Fibroblast of skin of left quadriceps (primary cell): Measurements from ENCODE around the gene MFSD2B.
"Not testable (repeated sequence)": the region's sequence is repeated elsewhere in the genome, so short reads cannot be mapped to it uniquely, and the experiment has no call there.

ENCODE experiments used
- DNase-seq, 2 experiments: peaks; one replicate each; pipeline ENCODE4 v3.0.0-alpha.2; 2013; ENCODE audit warnings: low read depth in 2 of 2

MFSD2B gene

DNA sequence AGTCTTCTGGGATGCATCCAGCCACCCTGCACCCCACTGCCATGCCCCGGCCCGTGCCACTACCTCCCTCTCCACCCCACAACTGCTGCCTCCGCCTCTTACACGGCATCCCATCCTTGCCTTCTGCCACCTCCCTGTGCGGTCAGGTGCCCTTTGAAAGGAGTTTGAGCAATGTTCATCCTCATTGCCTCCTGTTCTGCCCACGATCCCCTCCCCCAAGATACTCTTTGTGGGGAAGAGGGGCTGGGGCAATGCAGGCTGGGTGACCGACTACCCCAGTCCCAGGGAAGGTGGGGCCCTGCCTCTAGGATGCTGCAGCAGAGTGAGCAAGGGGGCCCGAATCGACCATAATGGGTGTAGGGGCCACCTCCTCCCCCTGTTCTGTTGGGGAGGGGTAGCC, 8.4 kb downstream of the MFSD2B start:
- no peak for DNase-seq

GRCh38 chr2:24019729-24020128, 9.8 kb downstream of the MFSD2B start:
- DNase-seq: no peak

DNA sequence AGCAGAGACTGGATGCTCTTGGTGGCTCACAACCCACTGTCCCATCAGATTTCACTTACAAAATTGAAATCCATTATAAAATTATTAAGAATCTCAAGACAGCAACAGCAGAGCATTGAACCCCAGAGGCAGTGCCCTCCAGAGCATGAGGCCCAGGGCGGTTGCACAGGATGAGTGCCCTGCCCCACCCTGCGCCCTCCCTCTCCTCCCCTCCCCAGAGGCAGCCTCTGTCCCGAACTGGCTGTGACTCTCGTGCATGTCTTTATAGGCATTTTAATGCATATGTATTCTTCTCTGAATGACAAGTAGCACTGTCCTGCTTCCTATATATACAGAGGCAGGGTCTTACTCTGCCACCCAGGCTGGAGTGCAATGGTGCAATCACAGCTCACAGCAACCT, 10.4 kb downstream of the MFSD2B start:
- DNase-seq: no peak

DNA sequence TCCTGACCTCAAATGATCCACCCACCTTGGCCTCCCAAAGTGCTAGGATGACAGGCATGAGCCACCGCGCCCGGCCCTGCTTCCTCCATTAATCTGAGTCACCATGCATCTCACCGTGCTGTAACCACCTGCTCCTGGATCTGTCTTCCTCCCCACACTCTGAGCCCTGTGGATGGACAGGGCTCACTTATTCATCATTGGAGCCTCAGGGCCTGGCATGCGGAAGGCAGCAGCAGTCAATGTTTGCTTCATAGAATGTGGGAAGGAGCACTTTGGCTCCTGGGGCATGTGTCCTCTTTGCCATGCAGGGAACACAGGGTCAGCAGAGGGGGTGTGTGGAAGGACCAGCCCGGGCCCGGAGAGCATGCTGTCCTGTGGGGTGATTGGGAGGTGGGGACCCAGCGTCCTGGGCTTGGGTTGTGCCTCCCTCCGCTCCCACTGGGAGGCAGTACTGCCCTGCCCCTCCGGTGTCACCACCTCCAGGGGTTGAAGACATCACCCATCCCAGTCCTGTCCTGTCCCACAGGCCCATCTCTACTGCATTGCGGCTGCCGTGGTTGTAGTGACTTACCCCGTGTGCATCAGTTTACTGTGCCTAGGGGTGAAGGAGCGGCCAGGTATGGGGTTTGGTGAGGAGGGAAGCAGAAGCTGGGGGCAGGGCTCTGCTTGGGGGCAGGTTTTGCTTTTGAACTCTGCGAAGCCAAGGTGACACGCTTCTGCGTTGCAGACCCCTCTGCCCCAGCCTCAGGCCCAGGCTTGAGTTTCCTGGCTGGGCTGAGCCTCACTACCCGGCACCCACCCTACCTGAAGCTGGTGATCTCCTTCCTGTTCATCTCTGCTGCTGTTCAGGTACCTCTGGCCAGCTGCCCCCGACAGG, 11.5 kb downstream of the MFSD2B start:
- no peak for DNase-seq

- no peak for DNase-seq
These were observed 12.6 kb downstream of the MFSD2B start for GRCh38 chr2:24022324-24022974.

DNA sequence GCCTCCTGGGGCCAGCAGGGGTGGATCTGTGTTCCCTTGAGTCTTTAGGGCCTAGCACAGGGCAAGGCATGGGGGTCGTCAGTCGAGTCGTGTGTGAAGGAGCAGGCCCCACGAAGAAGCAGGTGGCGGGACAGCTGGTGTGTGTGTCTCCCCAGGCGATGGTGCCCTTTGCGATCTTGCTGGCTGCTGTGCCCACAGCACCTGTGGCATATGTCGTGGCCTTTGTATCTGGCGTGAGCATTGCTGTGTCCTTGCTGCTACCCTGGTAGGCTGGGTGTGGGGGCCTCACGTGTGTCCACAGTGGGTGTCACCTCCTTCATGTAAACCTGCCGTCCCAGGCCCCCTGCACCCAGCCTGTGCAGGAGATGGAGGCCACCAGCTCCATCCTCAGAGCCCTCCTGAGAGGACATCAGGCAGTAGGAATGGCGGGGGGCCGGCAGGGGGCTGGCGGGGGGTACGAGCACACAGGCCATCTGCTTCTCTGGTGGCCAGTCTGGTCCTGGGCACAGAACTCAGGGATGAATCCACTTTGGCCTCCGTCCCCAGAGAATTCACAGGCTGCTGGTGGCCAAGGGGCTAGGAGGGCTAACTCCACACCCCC, 13.2 kb downstream of the MFSD2B start:
- DNase-seq: no peak

DNA sequence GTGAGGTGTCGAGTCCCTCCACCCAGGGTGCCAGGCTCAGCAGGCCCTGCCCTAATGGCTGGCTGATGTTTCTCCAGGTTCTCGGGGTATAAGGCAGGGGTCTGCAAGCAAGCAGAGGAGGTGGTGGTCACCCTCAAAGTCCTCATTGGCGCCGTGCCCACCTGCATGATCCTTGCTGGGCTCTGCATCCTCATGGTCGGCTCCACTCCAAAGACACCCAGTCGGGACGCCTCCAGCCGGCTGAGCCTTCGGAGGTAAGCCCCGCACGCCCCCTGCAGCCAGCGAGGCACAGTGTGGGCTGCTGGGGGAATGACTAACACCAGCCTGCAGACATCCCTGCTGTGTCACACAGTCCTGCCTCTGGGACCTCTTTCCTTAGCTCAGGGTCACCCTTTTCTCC, 14.1 kb downstream of the MFSD2B start:
- DNase-seq: no peak

GRCh38 chr2:24024996-24025663, 15.2 kb downstream of the MFSD2B start:
- DNase-seq: no peak

GRCh38 chr2:24026233-24026632, 16.3 kb downstream of the MFSD2B start:
- no peak for DNase-seq

GRCh38 chr2:24038786-24039499, 29.1 kb downstream of the MFSD2B start:
- DNase-seq: no peak

- no peak for DNase-seq
These were observed 30.6 kb downstream of the MFSD2B start for GRCh38 chr2:24040511-24040910.

GRCh38 chr2:24043133-24043532, 33.2 kb downstream of the MFSD2B start:
- not testable (repeated sequence) for DNase-seq

GRCh38 chr2:24045511-24046508, 35.9 kb downstream of the MFSD2B start:
- DNase-seq: no peak

DNA sequence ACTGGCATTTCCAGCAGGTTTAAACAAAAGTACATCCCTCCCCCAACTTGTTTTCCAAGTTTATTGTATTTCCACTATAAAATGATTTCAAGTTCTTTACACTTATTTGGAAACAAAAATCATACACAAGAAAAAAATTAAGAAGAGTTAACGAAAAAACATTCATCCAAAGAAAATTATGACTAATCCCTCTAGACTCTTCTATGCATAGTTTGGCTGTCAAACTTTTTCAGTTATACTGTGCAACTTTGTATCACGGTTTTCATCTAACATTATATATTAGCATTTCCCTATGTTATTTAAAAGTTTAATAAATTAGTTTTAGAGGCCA, 36.7 kb downstream of the MFSD2B start:
- DNase-seq: no peak

DNA sequence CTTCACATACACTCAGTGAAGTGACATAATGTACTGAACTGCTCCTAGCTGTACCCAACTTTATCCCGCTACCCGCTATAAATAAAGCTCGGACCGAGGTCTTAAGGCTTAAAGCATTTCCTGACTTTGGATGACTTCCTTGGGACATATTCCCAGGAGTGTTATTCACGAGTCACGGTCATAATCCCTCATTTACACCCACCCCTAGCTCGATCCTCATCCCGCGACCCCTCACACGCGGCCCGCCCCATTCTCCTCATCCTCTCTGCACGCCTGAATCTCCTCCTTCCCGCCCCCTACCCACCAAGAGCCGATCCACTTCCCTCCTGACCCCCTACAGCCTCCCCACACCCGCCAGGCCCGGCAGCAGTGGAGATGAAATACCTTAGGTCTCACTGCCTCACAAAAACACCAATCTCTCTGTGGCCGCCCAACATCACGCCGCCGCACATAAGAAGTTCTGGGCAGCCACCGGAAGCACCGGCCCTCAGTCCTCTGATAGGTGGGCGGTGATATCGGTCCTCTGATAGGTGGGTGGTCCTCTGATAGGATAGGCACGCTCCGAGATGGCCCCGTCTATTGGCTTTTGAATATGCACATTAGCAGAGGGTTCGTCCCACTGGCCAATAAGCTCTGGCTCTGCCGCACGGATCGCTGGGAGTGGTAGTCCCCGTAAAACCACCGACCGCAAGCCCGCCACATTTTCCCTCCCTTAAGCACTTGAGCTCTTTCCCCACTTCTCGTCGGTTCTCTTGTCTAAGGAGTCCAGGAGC, 37.2 kb downstream of the MFSD2B start, which contains the start of gene WDCP:
TSS of gene WDCP (minus strand) at position 462 of the 773 bp plus-strand sequence. CDS start 7,897 bp downstream, outside the sequence.
- DNase-seq: peak; percentile 95 to 96

DNA sequence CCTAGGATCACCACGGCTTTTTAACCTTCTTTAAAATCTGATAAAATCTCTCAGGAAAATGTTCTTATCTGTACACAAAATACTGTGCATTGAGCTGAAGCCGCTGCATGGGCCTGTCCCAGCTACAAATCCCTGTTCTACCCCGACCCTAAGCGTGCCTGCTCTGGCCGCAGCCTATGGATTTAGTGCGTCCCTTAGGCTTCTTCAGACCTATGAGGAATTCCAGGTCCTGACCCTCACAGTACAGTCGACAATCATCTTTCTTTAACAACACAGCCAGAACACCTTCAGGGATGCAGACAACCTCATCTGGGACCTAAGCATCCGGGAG, 37.8 kb downstream of the MFSD2B start:
- DNase-seq: no peak

DNA sequence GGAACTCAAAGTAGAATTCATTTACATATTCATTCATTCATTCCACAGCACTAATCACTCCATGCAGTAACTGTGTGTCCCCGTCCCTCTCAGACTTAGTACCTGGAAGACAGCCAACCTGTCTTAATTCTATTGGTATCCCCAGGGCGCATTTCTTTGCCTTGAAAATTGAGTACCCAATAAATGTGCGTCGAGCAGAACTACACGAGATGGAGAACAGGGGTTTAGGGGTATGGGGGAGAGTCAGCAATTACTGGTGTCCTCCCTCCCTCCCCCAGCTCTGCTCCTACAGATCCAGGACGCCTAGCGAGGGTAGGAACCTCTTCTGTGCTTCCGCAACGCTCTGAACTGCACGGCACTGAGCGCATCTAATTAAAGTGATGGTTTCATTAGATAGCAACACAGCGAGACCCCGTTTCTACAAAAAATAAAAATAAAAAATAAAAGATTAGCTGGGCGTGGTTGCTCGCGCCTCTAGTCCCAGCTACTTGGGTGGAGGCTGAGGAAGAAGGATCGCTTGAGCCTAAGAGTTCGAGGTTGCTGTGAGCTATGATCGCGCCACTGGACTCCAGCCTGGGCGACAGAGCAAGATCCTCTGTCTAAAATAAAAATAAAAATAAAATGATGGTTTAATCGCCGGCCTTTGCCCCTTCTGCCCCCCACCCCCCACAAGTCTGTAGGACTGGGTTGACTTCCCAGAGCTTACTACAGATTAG, 39.0 kb downstream of the MFSD2B start:
- no peak for DNase-seq

DNA sequence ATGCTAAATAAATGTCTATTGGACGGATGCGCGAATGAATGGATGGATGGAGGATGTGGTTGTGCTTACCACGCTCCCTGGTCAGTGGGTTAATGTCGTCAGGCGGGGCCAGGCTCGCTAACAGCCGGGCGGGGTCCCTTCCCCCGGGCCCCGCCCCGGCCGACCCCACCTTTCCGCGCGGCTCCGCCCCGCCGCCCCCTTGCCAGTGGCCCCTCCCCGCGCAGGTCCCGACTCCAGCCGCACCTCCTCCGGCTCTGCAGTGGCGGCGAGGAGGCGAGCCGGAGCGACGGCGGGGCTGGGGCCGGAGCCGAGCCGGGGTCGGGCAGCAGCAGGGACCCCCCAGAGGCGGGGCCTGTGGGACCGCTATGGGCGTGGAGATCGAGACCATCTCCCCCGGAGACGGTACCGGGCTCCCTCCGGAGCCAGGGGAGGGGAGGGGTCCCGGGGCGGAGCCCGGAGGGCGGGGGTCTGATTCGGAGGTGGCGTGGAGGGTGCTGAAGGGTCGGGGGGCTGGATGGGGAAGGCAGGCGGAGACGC, 39.7 kb downstream of the MFSD2B start, which contains the start of gene FKBP1B:
TSS of gene FKBP1B (plus strand) at position 257 of the 537 bp plus-strand sequence. CDS start at position 366, 109 bp downstream.
- DNase-seq: no peak
